ENCODE results near the gene JAK3.

DNA sequence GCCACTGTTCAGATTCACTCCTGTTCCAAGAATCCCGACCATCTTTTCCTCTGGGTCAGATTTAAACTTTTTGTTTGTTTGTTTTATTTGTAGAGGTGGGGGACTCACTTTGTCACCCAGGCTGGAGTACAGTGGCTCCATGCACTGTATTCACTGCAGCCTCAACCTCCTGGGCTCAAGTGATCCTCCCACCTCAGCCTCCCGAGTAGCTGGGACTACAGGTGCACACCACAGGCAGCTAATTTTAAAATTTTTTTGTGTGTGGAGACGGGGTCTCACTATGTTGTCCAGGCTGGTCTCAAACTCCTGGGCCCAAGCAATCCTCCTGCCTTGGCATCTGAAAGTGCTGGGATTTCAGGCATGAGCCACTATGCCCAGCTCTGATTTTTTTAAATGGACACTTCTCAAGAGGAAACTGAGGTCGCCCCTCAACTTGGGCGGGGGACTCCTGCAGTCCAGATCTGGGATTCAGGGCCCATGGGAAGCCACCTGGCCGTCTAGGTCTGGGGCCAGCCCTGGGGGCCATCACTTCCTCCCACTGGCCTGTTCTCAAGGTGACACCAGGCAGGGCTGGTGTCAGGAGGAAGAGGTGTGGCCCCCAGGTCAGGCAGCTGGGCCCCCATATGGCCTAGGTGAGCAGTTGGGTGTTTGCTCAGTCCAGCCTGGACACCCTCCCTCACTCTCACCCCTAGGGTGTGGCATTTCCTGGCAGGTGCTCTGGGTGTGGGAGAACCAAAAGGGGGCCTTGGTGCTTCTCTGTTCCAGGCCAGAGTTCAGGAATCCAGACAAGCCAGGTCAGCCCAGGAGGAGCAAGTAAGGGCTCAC is 51.6 kb downstream of the JAK3 start:
- TF ChIP-seq EZH2 (IDR thresholded peaks at IDR 0.05; ENCODE audit: borderline replicate concordance, low read length) = no peak
- TF ChIP-seq, protein P1, sequence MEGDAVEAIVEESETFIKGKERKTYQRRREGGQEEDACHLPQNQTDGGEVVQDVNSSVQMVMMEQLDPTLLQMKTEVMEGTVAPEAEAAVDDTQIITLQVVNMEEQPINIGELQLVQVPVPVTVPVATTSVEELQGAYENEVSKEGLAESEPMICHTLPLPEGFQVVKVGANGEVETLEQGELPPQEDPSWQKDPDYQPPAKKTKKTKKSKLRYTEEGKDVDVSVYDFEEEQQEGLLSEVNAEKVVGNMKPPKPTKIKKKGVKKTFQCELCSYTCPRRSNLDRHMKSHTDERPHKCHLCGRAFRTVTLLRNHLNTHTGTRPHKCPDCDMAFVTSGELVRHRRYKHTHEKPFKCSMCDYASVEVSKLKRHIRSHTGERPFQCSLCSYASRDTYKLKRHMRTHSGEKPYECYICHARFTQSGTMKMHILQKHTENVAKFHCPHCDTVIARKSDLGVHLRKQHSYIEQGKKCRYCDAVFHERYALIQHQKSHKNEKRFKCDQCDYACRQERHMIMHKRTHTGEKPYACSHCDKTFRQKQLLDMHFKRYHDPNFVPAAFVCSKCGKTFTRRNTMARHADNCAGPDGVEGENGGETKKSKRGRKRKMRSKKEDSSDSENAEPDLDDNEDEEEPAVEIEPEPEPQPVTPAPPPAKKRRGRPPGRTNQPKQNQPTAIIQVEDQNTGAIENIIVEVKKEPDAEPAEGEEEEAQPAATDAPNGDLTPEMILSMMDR (IDR thresholded peaks at IDR 0.05; ENCODE audit: low read length) = no peak
